HUES64 (cell line): ENCODE measurements around the gene CLIC3.
A peak's percentile ranks its signal among the peaks of the same experiment; 100 is the strongest.

Experiments used
- H3K27ac ChIP-seq: 2 replicates; pipeline ENCODE4 v1.7.0; 2013; ENCODE audit warnings: low read depth, low read length, inconsistent platforms
- H3K27me3 ChIP-seq: 2 replicates; pipeline ENCODE4 v1.6.1; 2013; ENCODE audit warnings: mild to moderate bottlenecking, low read length; ENCODE audit not compliant: insufficient read depth
- H3K36me3 ChIP-seq: 2 replicates; pipeline ENCODE4 v1.6.1; 2013; ENCODE audit warnings: mild to moderate bottlenecking, low read length; ENCODE audit not compliant: insufficient read depth
- H3K4me1 ChIP-seq: 2 replicates; pipeline ENCODE4 v1.6.1; 2013; ENCODE audit warnings: mild to moderate bottlenecking, low read length, moderate library complexity; ENCODE audit not compliant: insufficient read depth
- H3K4me3 ChIP-seq: 2 replicates; pipeline ENCODE4 v1.5.1; 2013; ENCODE audit warnings: mild to moderate bottlenecking, low read length, moderate library complexity
- H3K9ac ChIP-seq: 2 replicates; pipeline ENCODE4 v1.6.1; 2013; ENCODE audit warnings: mild to moderate bottlenecking, low read depth, low read length
- H3K9me3 ChIP-seq: 2 replicates; pipeline ENCODE4 v1.6.1; 2013; ENCODE audit warnings: low read depth, low read length; ENCODE audit not compliant: insufficient read depth
- WGBS: fragments of 150-250, 120-280 bp; methylation state at CpG from one replicate; pipeline ENCODE4 v1.1.7; 2013; ENCODE audit warnings: missing lambda C conversion rate; 5-methylcytosine and 5-hydroxymethylcytosine counted together

Gene CLIC3

DNA sequence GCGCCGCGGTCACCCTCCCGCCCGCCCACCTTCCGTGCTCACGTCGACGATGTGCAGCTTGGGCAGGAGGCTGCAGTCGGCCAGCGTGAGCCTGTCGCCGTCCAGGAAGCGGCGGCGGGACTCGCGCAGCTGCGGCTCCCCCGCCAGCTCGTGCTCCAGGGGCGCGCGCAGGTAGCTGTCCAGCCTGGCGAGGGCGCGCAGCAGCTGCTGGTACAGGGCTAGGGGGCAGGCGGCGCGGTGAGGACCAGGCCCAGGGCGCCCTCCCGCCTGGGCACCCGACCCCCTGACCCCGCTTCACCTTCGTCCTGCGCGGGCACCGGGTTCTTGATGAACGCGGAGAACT lies 1.5 kb downstream of the CLIC3 start:
- peaks cover 11% of the 10 kb centered on the region; the same call in 1 of the 2 replicates for H3K27me3 ChIP-seq
- WGBS, result 96% methylated on average over 40 of the region's 40 CpGs

DNA sequence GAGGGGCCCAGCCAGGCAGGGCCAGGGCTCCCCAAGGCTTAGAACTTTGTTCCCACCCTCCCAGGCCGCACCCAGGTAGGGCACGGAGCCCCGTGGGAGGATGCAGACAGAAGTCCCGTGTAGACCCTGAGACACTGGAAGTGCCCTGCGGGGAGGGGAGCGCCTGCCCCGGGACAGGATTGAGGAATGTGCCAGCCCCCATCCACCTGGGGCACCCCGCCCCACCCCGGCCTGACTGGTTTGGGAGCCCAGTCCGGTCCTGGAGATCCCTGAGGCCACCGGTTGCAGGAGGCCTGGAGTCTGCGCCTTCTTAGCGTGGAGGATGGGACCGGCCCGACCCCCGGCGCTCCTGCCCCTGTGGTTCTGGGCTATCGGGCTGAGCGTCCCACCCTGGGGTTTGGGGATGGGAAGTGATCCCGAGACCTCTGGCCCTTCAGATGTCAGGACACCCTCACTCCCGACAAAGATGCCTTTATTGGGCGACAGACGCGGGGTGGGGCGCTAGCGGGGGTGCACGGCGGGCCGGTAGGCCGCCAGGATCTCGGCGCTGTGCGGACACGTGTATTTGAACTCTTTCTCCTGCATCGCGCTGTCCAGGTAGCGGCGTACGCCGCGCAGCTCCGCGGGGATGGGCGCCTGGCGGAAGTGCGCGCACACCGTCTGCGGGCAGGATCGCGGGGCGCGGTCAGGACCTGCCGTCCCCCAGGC lies 2.0 kb downstream of the CLIC3 start:
- peaks cover 11% of the 10 kb centered on the region; the same call in 1 of the 2 replicates for H3K27me3 ChIP-seq
- WGBS, result 95% methylated on average over 54 of the region's 54 CpGs
- peaks cover 5% of the 10 kb centered on the region; the same call in 1 of the 2 replicates for H3K36me3 ChIP-seq
- H3K9me3 ChIP-seq, result 0 out of 2 replicates have a peak, but pooled peaks cover 6% of the 10 kb centered on the region
- no peak overlapping the region for H3K9ac ChIP-seq
- H3K27ac ChIP-seq, result no peak overlapping the region
- H3K4me3 ChIP-seq, result 0 out of 2 replicates have a peak overlapping the region, but pooled peaks have one; percentile 23
- H3K4me1 ChIP-seq, result peaks cover 9% of the 10 kb centered on the region

More for the DNA sequence above, 1.5 kb downstream of the CLIC3 start:
- Histone ChIP-seq H3K4me3 (peak overlapping the region; percentile 21; the same call in 1 of the 2 replicates), H3K4me1 (peaks cover 9% of the 10 kb centered on the region), H3K27ac (no peak overlapping the region), H3K9ac (no peak overlapping the region), H3K9me3 (0 out of 2 replicates have a peak, but pooled peaks cover 6% of the 10 kb centered on the region), H3K36me3 (peaks cover 5% of the 10 kb centered on the region; the same call in 1 of the 2 replicates)

DNA sequence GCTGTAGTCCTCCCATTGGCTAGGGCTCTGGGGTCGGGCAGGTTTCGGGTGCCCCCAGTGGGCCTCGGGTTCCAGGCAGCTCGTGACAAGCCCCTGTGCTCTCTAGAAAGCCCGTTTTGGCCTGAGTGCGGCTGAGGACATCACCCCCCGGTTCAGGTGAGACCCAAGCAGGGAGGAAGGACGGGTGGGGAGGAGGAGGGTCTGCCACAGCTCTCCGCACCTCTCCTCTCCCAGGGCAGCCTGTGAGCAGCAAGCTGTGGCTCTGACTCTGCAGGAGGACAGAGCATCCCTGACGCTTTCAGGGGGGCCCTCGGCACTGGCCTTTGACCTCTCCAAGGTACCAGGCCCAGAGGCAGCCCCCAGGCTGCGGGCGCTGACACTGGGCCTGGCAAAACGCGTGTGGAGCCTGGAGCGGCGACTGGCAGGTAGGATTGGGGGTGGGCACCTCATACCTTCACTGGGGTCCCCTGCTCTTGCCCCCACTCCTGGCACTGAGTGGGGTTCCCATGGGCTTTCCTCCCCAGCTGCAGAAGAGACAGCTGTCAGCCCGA lies 3.5 kb downstream of the CLIC3 start:
- Histone ChIP-seq H3K4me3 (peak overlapping the region; percentile 77), H3K27ac (0 out of 2 replicates have a peak overlapping the region, but pooled peaks have one; percentile 55), H3K27me3 (peaks cover 11% of the 10 kb centered on the region; the same call in 1 of the 2 replicates), H3K9me3 (0 out of 2 replicates have a peak, but pooled peaks cover 6% of the 10 kb centered on the region), H3K36me3 (peaks cover 5% of the 10 kb centered on the region; the same call in 1 of the 2 replicates), H3K4me1 (peaks cover 9% of the 10 kb centered on the region), H3K9ac (peak overlapping the region; percentile 70)
- WGBS, result 41% methylated on average over 18 of the region's 18 CpGs

GRCh38 chr9:136991993-136992818 lies 4.2 kb downstream of the CLIC3 start, which contains the start of gene PAXX:
Gene PAXX (plus strand): TSS chr9:136992422. CDS start chr9:136992444, 22 bp downstream.
- Histone ChIP-seq H3K27ac (peak within 1 kb of the TSS; percentile 55; the same call in 1 of the 2 replicates), H3K36me3 (peaks cover 5% of the 10 kb centered on the region; the same call in 1 of the 2 replicates), H3K9ac (peak within 1 kb of the TSS; percentile 70), H3K4me3 (peak within 1 kb of the TSS; percentile 77), H3K27me3 (peaks cover 12% of the 10 kb centered on the region; the same call in 1 of the 2 replicates), H3K9me3 (0 out of 2 replicates have a peak, but pooled peaks cover 6% of the 10 kb centered on the region), H3K4me1 (peaks cover 7% of the 10 kb centered on the region)
- WGBS, result 1% methylated on average over 90 of the region's 92 CpGs

GRCh38 chr9:136990242-136990911 lies 6.0 kb downstream of the CLIC3 start:
- H3K4me3 ChIP-seq, result no peak overlapping the region
- H3K4me1 ChIP-seq, result no peaks in the 10 kb centered on the region
- H3K9ac ChIP-seq, result no peak overlapping the region
- no peak overlapping the region for H3K27ac ChIP-seq
- H3K9me3 ChIP-seq, result 0 out of 2 replicates have a peak, but pooled peaks cover 6% of the 10 kb centered on the region
- WGBS, result 81% methylated on average over 10 of the region's 10 CpGs
- peaks cover 5% of the 10 kb centered on the region; the same call in 1 of the 2 replicates for H3K36me3 ChIP-seq
- H3K27me3 ChIP-seq, result peaks cover 24% of the 10 kb centered on the region

DNA sequence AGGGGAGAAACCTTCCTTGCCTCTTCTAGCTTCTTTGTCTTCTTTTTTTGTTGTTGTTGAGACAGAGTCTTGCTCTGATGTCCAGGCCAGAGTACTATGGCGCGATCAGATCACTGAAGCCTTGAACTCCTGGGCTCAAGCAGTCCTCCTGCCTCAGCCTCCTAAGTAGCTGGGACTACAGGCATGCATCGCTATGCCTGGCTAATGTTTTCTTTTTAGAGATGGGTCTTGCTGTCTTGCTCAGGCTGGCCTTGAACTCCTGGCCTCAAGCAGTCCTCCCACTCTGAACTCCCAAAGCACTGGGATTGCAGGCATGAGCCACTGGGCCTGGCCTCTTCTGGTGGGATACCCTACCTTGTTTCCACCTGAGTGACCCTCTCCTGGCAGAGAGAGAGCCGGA lies 7.5 kb downstream of the CLIC3 start:
- Histone ChIP-seq H3K27ac (no peak overlapping the region), H3K4me1 (no peaks in the 10 kb centered on the region), H3K36me3 (peaks cover 4% of the 10 kb centered on the region; the same call in 1 of the 2 replicates), H3K9ac (no peak overlapping the region), H3K9me3 (0 out of 2 replicates have a peak, but pooled peaks cover 6% of the 10 kb centered on the region), H3K4me3 (no peak overlapping the region), H3K27me3 (peaks cover 28% of the 10 kb centered on the region)
- 92% methylated on average over 4 of the region's 4 CpGs for WGBS

DNA sequence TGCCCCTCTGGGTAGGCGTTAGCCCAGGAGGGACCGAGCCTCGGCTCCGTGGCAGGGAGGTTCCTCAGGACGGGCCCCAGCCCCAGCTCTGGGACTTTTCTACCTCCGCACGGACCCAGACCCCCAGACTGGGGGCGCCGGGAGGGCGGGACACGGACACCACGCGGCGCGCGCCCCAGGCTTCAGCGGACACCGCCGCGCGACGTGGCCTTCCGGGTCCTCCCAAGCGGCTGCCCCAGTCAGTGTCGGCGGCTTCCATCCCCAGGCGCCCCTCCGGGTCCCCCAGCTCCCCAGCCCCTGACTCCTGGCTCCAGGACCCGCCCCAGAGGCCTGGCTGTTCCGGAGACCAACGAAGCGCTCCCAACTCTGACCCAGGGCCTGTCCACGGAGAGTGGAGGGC lies 10.5 kb downstream of the CLIC3 start:
- no peak overlapping the region for H3K4me3 ChIP-seq
- H3K27me3 ChIP-seq, result peaks cover 27% of the 10 kb centered on the region
- 70% methylated on average over 33 of the region's 33 CpGs for WGBS
- no peak overlapping the region for H3K9ac ChIP-seq
- H3K9me3 ChIP-seq, result 0 out of 2 replicates have a peak, but pooled peaks cover 6% of the 10 kb centered on the region
- no peak overlapping the region for H3K27ac ChIP-seq
- H3K4me1 ChIP-seq, result no peaks in the 10 kb centered on the region
- no peaks in the 10 kb centered on the region for H3K36me3 ChIP-seq

DNA sequence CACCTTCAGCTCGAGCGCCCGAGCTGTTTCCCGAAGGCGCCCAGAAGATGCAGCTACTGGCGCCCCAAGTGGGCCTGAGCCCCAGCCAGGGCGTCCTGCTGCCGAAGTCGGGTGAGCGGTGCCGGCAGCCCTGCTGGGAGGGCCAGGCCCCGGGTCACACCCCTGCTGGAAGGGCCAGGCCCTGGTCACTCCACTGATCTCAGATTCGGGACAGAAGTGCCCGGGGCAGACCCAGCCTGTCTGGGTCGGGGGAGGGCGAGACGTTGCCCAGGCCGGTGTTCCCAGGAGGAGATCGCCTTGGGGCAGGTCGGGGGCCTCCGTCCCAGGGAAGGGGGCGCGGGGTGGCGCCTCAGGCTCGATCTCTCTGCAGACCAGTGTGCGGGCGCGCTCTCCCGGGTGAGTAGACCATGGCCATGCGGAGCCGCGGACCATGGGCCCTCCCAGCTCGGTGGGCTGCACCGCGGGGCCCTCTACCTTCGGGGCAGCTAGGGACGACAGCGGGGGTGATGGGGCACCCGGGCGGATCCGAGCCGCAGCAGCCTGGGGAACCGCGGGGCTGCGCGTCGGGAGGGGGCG lies 11.3 kb downstream of the CLIC3 start:
- Histone ChIP-seq H3K4me1 (no peaks in the 10 kb centered on the region), H3K9me3 (0 out of 2 replicates have a peak, but pooled peaks cover under 1% of the 10 kb centered on the region), H3K36me3 (no peaks in the 10 kb centered on the region), H3K27ac (no peak overlapping the region), H3K27me3 (peaks cover 26% of the 10 kb centered on the region), H3K9ac (no peak overlapping the region), H3K4me3 (peak overlapping the region; percentile 37)
- 51% methylated on average over 48 of the region's 48 CpGs for WGBS

DNA sequence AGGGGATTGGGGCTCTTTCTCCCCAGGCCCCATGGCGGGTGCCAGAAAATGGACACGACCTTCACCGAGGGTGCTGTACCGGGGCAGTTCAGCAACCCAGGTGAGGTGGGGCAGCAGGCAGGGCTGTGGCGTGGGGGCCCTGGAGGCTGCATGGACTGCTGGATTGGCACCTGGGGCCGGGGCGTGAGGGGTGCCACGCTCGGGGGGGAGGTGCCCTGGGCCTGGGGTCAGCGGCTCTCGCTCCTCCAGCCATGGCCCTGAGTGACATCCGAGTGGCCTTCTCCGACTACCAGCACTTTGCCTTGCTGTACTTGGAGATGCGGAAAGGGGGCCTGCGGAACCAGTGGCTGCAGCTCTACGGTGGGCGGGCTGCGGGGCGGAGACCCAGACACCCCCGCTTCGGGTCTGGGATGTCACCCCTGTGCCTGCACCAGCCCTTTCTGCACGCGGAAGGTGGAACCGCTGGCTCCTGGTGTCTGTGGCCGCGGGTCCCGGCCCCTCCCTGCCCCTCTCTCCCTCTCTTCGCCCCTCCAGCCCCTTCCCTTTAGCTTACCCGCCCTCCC lies 11.8 kb downstream of the CLIC3 start:
- Histone ChIP-seq H3K9me3 (no peaks in the 10 kb centered on the region), H3K9ac (no peak overlapping the region), H3K36me3 (no peaks in the 10 kb centered on the region), H3K4me3 (no peak overlapping the region), H3K4me1 (no peaks in the 10 kb centered on the region), H3K27me3 (peaks cover 26% of the 10 kb centered on the region), H3K27ac (no peak overlapping the region)
- 78% methylated on average over 29 of the region's 29 CpGs for WGBS
